GM12878 (cell line): ENCODE measurements around the gene ERBB3.
"Not testable (repeated sequence)": the region's sequence is repeated elsewhere in the genome, so short reads cannot be mapped to it uniquely, and the experiment has no call there.

Source experiments
- ATF2 ChIP-seq: IDR thresholded peaks from 2 replicates; pipeline ENCODE4 v1.6.1; 2012; ENCODE audit warnings: low read length, inconsistent platforms
- E2F4 ChIP-seq: IDR thresholded peaks from 2 replicates; pipeline ENCODE4 v1.6.1; 2012; ENCODE audit warnings: low read depth, low read length, improper control_type of control experiment
- EZH2 ChIP-seq: IDR thresholded peaks from 2 replicates; pipeline ENCODE4 v1.6.1; 2012; ENCODE audit warnings: low read depth, mild to moderate bottlenecking, control low read depth, inconsistent platforms, low read length, borderline replicate concordance; ENCODE audit not compliant: control insufficient read depth
- FOXM1 ChIP-seq: IDR thresholded peaks from 2 replicates; pipeline ENCODE4 v1.6.1; 2012; ENCODE audit warnings: low read depth, mild to moderate bottlenecking, inconsistent platforms, low read length, moderate library complexity
- GABPA ChIP-seq: IDR thresholded peaks from 2 replicates; pipeline ENCODE4 v1.6.1; 2014; ENCODE audit warnings: antibody characterized with exemption, low read depth, mild to moderate bottlenecking, inconsistent platforms
- IKZF1 ChIP-seq: fragments of 450-650 bp; conservative IDR thresholded peaks from 2 replicates; pipeline ENCODE4 v1.6.1; 2017; ENCODE audit warnings: antibody characterized with exemption, mild to moderate bottlenecking
- MYC ChIP-seq: IDR thresholded peaks from 2 replicates; pipeline ENCODE4 v1.6.1; 2011; ENCODE audit warnings: mild to moderate bottlenecking, low read length, moderate library complexity, inconsistent platforms; ENCODE audit not compliant: insufficient read depth, insufficient replicate concordance, insufficient read length, severe bottlenecking
- NFIC ChIP-seq: IDR thresholded peaks from 2 replicates; pipeline ENCODE4 v1.6.1; 2012; ENCODE audit warnings: low read depth, mild to moderate bottlenecking, inconsistent platforms, low read length, moderate library complexity
- POLR2A ChIP-seq: IDR thresholded peaks from 2 replicates; pipeline ENCODE4 v1.6.1; 2011; ENCODE audit warnings: low read depth, mild to moderate bottlenecking, low read length
- POLR2AphosphoS5 ChIP-seq: IDR thresholded peaks from 2 replicates; pipeline ENCODE4 v1.6.1; 2011; ENCODE audit warnings: mild to moderate bottlenecking, low read length, inconsistent platforms
- SUPT20H ChIP-seq: IDR thresholded peaks from 2 replicates; pipeline ENCODE4 v1.6.1; 2011; ENCODE audit warnings: low read depth, mild to moderate bottlenecking, low read length, moderate library complexity, borderline replicate concordance; ENCODE audit not compliant: control insufficient read depth
- ZSCAN29 ChIP-seq: fragments of 450-650 bp; IDR thresholded peaks from 2 replicates; pipeline ENCODE4 v1.6.1; 2017; ENCODE audit warnings: mild to moderate bottlenecking, moderate library complexity
- TF ChIP-seq, protein P1 (sequence below), 3 experiments: IDR thresholded peaks in 2 of 3; conservative IDR thresholded peaks in 1 of 3; 2 replicates each; pipeline ENCODE4 v1.5.1; 2011; ENCODE audit warnings: low read depth in 3 of 3, low read length in 3 of 3, mild to moderate bottlenecking in 3 of 3, control low read depth in 2 of 3, moderate library complexity in 2 of 3, inconsistent platforms in 1 of 3, mixed read lengths in 1 of 3; ENCODE audit not compliant: control insufficient read depth in 2 of 3, insufficient read depth in 1 of 3; ENCODE audit errors: extremely low read depth in 1 of 3
- TF ChIP-seq, protein P2 (sequence below): IDR thresholded peaks from 2 replicates; pipeline ENCODE4 v1.6.1; 2011; ENCODE audit warnings: borderline replicate concordance, low read depth, mild to moderate bottlenecking, moderate library complexity, mixed read lengths, low read length; ENCODE audit not compliant: insufficient read depth; ENCODE audit errors: extremely low read length

DNA sequence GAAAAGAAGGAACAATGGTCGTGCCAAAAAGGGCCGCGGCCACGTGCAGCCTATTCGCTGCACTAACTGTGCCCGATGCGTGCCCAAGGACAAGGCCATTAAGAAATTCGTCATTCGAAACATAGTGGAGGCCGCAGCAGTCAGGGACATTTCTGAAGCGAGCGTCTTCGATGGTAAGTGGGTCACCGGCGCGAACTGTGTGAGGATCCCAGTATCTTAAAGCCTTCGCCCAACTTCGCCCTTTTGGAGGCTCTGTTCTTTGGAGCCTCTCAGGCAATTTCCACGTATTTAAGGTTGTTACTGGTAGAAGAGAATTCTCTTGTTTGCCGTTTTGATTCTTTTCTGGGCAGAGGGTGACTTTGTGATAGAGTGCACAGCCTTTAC is 37.5 kb upstream of the ERBB3 start:
- TF ChIP-seq NFIC, GABPA, IKZF1, ZSCAN29, POLR2AphosphoS5, EZH2, E2F4, FOXM1, SUPT20H, ATF2, POLR2A: not testable (repeated sequence)
- TF ChIP-seq, protein P1, sequence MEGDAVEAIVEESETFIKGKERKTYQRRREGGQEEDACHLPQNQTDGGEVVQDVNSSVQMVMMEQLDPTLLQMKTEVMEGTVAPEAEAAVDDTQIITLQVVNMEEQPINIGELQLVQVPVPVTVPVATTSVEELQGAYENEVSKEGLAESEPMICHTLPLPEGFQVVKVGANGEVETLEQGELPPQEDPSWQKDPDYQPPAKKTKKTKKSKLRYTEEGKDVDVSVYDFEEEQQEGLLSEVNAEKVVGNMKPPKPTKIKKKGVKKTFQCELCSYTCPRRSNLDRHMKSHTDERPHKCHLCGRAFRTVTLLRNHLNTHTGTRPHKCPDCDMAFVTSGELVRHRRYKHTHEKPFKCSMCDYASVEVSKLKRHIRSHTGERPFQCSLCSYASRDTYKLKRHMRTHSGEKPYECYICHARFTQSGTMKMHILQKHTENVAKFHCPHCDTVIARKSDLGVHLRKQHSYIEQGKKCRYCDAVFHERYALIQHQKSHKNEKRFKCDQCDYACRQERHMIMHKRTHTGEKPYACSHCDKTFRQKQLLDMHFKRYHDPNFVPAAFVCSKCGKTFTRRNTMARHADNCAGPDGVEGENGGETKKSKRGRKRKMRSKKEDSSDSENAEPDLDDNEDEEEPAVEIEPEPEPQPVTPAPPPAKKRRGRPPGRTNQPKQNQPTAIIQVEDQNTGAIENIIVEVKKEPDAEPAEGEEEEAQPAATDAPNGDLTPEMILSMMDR (IDR thresholded peaks at IDR 0.05 in 2 of 3, conservative IDR thresholded peaks at IDR 0.05 in 1 of 3; ENCODE audit: control insufficient read depth in 2 of 3, extremely low read depth in 1 of 3, insufficient read depth in 1 of 3, low read depth in 3 of 3, low read length in 3 of 3) = not testable (repeated sequence)
- TF ChIP-seq, protein P2, sequence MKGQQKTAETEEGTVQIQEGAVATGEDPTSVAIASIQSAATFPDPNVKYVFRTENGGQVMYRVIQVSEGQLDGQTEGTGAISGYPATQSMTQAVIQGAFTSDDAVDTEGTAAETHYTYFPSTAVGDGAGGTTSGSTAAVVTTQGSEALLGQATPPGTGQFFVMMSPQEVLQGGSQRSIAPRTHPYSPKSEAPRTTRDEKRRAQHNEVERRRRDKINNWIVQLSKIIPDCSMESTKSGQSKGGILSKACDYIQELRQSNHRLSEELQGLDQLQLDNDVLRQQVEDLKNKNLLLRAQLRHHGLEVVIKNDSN = not testable (repeated sequence)
- TF ChIP-seq MYC = peak; percentile 4
